IPS-18c (cell line): Measurements from ENCODE around the gene HNRNPF.
A peak's percentile ranks its signal among the peaks of the same experiment; 100 is the strongest.

ENCODE experiments used
- H3K4me3 ChIP-seq: 2 replicates; pipeline ENCODE4 v1.7.0; 2013; ENCODE audit warnings: low read depth, mild to moderate bottlenecking, low read length, moderate library complexity; ENCODE audit not compliant: insufficient read depth
- H3K9me3 ChIP-seq: one replicate; pipeline ENCODE4 v1.6.1; 2013; ENCODE audit warnings: mild to moderate bottlenecking, low read length, moderate library complexity; ENCODE audit not compliant: control insufficient read depth, insufficient read depth

The HNRNPF gene

DNA sequence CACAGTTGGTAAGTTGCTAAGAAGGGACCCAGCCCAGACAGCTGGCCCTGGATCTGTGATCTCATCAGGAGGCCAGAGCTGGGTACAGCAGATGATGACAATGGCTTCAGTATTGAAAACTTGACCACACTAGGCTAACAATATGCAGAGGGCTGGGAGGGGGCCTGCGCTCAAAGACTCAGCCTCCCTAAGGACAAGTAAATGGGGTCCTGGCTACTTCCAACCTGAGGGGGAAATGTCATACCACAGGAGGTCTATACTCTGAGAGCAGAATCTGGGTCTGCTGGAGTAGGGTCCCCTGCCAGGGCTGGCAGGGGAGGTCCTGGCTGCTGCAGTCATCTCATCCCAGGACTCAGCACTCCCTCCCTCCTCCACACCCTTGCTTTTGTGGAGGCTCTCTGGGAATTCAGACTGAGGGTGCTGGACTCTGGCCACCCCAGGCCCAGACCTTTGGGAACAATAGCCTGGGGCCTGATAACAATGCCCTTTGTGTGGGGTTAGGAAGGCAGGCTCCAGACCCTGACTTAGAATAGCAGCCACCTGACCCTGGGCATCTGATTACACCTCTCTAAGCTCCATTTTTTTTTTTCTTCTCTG lies 36.1 kb downstream of the HNRNPF start:
- Histone ChIP-seq H3K9me3 (no peaks in the 10 kb centered on the region), H3K4me3 (no peak overlapping the region)

DNA sequence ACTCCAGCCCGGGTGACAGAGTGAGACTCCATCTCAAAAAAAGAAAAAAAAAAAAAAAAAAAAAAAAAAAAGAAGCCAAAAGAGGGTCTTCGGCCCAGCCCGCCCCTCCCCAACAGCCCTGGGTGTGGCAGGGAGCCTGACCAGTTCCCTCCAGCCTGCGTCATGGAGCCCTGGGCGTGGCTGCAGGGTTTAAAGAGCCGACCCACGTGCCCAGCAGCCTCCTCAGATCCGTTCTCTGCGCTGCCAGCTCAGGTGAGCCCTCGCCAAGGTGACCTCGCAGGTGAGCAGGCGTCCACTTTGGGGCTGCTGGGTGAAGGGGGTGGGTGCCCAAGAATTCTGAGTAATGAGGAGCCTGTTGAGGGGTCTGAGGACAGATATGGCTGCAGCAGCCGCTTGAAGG lies 37.6 kb downstream of the HNRNPF start, which contains the start of gene FXYD4:
FXYD4 (plus strand) TSS at position 219 of the 400 bp plus-strand sequence. CDS start 2,111 bp downstream, outside the sequence.
- Histone ChIP-seq H3K9me3 (no peaks in the 10 kb centered on the region), H3K4me3 (no peak within 1 kb of the TSS)

DNA sequence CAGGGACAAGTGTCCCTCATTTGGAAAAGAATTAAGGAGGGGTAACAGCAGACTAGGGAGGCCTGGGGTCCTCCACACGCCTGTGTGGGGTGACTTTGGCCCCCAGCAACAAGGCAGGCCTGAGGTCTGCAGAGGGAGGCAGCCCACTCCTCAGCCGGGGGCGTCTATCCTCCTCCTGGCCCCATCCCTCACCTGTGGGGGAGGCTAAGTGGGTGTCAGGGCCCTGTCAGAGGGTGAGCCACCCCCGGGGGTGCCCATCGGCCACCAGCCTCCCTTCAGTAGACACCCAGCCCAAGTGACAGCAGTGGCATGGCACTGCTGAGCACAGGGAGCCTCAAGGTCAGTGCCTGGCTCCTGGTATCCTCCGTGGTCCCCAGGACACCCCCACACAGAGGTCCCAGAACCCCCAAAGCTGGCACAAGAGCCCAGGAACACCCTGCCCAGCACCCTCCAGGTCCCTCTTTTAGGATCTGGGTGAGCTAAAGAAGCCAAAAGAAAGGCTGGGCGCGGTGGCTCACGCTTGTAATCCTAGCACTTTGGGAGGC lies 38.2 kb downstream of the HNRNPF start:
- Histone ChIP-seq H3K4me3 (no peak overlapping the region), H3K9me3 (no peaks in the 10 kb centered on the region)

DNA sequence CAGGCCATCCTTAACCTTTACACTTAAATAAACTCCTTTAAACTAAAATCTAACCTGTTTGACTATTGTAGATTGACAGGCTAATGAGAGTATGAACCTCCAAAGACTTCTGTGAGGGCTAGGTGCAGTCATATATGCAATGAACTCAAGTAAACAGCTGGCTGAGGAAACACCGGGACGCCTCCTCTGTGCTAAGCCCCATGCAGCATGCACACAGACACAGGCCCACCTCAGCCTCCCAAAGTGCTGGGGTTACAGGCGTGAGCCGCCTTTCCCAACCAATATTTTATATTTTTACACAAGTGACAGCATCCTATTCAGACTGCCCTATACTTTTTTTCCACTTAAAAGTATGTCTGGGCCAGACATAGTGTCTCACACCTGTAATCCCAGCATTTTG lies 39.1 kb downstream of the HNRNPF start:
- Histone ChIP-seq H3K4me3 (no peak overlapping the region), H3K9me3 (no peaks in the 10 kb centered on the region)

DNA sequence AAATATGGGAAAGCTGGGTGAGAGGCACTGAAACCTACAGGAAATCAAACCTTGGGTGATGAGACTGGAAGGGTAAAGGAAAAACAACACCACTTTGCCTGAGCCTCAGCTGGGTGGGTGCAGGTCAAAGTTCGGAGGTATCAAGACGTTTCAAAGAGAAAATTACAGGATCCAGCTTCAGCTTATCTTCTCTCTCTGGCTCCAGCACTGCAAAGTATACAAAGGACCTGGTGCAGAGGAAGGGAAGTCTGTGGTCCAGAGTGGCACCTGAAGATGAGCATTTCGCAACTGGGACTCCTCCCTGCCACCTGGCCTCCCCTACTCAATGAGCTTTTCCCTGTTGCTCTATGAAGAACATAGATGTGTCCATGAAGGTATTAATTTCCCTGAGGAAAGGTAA lies 44.0 kb downstream of the HNRNPF start:
- H3K9me3 ChIP-seq: no peaks in the 10 kb centered on the region
- H3K4me3 ChIP-seq: no peak overlapping the region

DNA sequence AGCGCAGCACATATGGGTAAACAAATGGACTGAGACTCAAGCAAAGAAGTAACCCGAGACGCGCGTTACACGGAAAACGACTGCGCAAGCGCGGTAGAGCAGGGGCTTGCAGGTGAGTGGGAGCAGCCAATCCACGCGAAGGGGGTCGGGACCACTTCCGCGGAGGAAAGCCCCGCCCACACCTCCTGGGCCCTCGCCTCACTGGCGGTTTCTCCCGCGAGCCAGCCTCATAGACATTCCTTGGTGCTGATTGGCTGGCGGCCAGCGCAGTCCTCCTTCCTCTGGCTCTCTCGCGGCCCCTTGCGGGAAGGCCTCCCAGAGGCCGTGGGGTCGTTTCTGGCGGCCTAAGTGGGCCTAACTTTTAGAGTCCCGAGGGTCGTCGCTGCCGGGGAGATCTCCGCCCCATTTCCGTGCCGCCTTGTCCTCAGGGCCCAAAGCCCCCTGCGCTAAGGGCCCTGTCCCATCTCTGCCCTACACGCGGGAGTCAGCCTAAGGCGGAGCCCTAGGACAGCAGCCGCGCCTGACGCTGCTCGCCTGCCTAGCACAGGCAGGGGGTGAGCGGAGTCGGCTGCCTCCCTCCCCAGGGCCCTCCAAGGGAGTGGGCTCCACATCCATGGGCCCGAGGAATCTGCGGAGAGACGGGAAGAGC lies 46.7 kb downstream of the HNRNPF start:
- Histone ChIP-seq H3K9me3 (no peaks in the 10 kb centered on the region), H3K4me3 (peak overlapping the region; percentile 73)

DNA sequence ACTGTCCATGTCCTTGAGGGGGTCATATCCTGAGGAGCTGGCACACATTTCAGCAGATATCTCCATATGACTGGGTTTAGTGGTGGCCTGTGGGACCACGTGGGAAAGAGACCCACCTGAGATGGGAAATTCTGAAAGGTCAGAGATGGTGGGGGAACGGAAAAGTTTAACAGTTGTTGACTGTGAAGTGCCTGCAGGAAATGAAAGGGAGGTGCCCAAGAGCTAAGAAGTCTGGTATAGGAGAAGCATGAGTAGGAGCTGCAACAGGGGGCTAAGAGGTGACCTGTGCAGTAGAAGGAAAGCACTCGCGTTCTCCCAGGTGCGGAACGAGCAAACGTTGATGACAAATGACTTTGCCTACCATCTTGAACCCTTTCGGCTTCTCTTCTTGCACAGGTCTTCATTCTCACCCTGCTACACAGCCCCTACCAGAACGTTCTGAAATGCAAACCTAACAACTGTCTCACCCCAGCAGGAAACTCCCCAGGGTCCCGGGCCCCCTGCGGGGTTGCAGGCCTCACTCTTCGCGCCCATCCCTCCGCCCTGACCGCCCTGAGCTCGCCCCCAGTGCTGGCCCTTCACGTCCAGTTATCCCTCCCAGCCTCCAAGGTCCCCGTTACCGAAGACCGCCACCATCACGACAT lies 47.3 kb downstream of the HNRNPF start:
- Histone ChIP-seq H3K4me3 (peak overlapping the region; percentile 73), H3K9me3 (no peaks in the 10 kb centered on the region)

DNA sequence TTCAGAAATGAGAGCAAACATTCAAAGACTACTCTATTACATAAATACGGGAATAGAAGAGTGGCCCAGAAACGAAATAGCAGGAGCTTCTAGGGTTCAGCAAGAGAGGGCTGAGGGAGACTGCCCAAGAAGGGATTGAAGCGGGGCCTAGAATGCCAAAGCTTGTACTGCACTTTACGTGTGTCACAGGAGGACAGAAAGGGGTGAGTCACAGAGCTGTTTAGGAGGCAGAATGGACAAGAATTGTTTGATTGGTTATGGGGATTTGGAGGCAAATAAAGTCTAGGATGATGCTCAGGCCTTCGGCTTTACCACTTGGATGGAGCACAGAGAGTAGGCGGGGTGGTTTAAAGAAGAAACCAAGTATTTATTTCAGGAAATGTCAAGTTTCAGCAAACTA lies 48.9 kb downstream of the HNRNPF start:
- Histone ChIP-seq H3K4me3 (no peak overlapping the region), H3K9me3 (no peaks in the 10 kb centered on the region)

DNA sequence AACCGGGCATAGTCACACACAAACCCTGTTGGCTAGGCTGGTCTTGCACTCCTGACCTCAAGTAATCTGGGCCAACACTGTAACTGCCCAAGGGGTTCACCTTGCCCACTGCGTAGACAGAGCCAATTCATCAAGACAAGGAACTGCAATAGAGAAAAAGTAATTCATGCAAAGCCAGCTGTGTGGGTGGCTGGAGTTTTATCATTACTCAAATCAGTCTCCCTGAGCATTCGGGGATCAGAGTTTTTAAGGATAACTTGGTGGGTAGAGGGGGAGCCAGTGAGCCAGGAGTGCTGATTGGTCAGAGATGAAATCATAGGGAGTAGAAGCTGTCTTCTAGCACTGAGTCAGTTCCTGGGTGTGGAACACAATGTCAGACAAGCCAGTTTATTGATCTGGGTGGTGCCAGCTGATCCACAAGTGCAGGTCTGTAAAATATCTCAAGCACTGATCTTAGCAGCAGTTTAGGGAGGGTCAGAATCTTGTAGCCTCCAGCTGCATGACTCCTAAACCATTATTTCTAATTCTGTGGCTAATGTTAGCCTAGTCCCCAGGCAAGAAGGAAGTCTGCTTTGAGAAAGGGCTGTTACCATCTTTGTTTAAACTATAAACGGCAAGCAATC lies 53.1 kb downstream of the HNRNPF start:
- Histone ChIP-seq H3K4me3 (no peak overlapping the region), H3K9me3 (no peaks in the 10 kb centered on the region)

DNA sequence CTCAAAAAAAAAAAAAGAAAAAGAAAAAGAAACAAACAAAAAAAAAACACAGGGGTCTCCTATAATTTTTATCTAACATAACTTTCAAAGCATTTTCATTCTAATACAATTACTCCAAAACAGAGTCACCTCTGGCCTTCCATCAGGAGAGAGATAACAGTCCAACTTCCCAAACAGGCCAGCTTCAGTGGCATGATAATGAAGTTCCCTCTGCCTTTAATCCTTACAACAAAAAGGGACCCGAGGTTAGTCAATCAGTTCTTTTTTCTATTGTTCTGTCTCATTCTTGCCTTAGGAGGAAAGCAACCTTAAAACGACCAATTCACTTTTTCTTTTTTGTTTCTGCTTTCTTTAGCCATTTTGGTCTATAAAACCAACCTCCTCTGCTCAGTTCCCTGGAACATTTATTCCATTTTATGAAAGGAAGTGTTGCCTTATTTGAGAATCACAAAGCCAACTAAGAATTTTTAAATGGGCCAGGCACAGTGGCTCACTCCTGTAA lies 54.1 kb downstream of the HNRNPF start:
- Histone ChIP-seq H3K9me3 (no peaks in the 10 kb centered on the region), H3K4me3 (no peak overlapping the region)

DNA sequence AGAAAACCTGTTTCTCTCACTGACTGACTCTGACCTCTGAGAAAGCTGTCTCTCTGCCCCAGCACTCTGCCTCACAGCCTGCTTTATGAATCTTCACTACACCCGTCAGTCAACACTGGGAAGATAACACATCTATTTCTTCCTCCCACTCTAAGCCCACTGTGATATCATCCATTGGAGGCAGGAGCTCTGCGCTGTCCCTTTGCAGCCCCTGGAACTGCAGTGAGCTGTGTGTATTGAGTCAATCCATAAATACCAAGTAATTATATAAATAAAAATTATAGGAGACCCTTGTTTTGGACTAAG lies 54.7 kb downstream of the HNRNPF start:
- Histone ChIP-seq H3K9me3 (no peaks in the 10 kb centered on the region), H3K4me3 (no peak overlapping the region)

DNA sequence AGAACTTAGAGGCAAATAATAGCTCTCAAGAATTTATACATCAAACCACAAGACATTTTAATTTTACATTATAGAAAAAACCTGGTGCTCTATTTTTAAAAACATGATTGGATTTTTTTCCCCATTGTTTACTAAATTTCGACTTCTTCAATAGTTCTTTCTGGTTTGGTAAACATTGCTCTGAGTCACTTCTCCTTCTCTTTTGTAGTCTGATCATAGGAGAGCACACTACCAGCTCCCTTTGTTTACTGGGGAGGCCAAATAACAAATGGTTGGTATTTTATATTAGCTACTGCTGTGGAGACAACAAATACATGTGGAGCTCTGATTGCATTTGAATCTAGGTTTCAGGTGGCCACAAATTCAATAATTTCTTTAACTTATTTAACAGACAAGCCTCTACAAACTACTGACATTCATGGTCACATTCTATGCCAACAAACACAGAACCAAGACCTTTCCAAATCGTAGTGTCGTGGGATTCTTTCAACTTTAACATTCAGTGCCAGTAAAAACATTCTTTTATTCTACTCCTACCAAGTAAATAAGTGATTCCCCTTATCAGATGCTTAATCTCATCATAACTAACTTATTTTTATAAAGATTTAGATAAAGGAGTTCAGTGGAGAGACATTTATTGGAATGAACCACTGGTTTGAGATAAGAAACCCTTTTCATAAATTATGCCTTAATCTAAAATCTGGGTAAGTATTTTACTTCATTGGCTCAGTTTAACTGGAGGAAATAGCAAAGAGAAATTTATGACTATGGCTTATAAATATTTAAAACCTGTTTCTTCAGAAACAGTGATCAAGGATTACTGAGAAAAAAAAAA lies 55.3 kb downstream of the HNRNPF start:
- H3K9me3 ChIP-seq: no peaks in the 10 kb centered on the region

DNA sequence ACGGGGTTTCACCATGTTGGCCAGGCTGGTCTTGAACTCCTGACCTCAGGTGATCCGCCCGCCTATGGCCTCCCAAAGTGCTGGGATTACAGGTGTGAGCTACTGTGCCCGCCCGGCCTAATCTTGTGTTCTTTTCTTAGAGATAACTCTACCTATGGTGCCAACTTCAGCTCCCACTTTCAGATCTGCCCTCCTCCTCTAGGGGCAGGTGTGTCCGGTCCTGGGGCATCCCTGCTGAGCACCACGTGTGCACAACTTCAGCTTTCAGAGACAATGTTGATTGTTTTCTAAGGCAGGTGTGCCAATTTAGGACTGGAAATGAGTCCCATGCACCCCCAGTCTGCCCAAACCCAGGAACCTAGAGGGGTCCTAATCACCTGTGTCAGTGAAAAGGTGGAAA lies 56.0 kb downstream of the HNRNPF start:
- Histone ChIP-seq H3K9me3 (no peaks in the 10 kb centered on the region), H3K4me3 (no peak overlapping the region)

More for the DNA sequence above, 55.3 kb downstream of the HNRNPF start:
- no peak overlapping the region for H3K4me3 ChIP-seq

DNA sequence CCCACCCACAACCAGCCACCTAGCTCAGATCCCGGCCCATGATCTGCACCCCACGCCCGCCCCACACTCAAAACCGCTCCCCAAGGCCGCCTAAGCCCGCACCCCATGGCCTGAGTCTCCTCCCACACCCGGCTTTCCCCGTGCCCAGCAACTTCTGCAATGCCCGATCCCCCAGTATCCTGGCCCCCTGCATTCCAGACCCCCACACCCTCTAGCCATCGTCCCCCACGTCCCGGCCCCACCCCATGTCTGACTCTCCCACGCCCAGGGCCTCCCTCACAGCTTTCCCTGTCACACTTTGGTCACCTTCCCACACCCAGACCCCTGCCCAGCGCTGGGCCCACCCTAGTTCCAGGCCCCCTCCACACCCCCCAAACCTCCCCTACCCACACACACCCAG lies 57.7 kb downstream of the HNRNPF start:
- Histone ChIP-seq H3K4me3 (no peak overlapping the region), H3K9me3 (no peaks in the 10 kb centered on the region)

DNA sequence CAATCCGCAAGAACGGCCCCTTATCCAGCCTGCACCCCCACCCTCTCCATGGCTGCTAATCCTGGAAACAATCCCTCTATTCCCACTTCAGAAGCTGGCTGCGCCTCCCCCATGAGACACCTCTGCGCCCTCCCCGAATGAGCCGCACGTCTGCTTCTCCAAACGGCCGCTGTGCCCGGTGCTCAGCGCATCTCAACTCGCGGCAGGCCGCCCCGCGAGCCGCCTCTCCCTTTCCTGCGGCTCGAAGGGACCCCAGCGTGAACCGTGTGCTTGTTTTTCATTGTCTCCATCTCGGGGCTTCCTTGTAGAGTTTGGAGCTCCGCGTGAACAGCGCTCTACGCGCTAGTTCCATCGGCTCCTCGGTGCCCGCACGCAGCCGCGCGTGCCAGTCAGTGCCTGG lies 58.3 kb downstream of the HNRNPF start:
- no peak overlapping the region for H3K4me3 ChIP-seq
- H3K9me3 ChIP-seq: no peaks in the 10 kb centered on the region

DNA sequence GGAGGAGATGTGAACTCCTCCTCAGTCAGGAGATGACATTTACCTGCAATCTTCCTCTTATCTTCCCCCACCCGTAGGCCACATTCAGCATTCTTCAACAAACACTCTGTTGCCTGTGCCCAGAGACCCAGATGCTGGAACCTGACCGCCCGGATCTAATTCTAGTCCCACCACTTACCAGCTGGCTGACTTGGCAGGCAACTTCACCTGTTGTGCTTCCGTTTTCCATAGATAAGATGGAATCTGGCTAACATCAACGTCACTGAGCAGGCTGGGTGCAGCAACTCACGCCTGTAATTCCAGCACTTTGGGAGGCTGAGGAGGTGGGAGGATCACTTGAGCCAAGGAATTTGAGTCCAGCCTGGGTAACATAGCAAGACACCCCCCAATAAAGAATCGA lies 58.8 kb downstream of the HNRNPF start:
- Histone ChIP-seq H3K9me3 (no peaks in the 10 kb centered on the region), H3K4me3 (no peak overlapping the region)
